Camera-type eye (tissue), 1 donor: ENCODE measurements around the gene FOXI1. TPM values are rescaled to one million over a fixed set of nuclear protein-coding genes. Genes with fewer than 3 reads are reported as not detected.

Experiments
- total RNA-seq: library from RNA; depleted of rRNA; stranded (reverse); fragments of >200 nt; gene quantifications from one replicate; pipeline ENCODE4 v1.2.3, GENCODE V29; 2014

Gene FOXI1
- total RNA-seq: not detected

DNA sequence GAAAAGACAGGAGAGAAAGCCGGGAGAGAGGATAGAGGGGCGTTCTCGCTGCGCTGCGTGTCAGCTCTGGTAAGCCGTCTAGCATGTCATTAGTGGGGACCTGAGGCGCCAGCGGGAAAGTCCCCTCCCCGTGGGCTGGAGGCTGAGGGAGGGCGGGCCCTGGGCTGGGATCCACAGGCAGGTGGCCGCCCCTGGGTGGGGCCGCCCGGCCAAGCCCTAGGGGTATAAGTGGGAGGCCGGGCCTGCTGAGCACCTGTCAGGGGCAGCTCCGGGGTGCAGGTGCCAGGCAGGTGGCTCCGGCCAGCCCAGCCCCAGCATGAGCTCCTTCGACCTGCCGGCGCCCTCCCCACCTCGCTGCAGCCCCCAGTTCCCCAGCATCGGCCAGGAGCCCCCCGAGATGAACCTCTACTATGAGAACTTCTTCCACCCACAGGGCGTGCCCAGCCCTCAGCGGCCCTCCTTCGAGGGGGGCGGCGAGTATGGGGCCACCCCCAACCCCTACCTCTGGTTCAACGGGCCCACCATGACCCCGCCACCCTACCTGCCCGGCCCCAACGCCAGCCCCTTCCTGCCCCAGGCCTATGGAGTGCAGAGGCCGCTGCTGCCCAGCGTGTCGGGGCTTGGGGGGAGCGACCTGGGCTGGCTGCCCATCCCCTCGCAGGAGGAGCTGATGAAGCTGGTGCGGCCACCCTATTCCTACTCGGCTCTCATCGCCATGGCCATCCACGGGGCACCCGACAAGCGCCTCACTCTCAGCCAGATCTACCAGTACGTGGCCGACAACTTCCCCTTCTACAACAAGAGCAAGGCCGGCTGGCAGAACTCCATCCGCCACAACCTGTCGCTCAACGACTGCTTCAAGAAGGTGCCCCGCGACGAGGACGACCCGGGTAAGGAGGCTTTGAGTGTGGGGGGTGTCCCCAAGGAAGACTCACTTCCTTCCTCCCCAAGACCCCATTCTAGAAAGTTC lies at the start of gene FOXI1:
FOXI1 (plus strand) TSS at position 256 of the 970 bp plus-strand sequence; CDS start at position 317, 61 bp downstream.

Other genes starting within 250 kb of the FOXI1 start
- gene INSYN2B, start 125.4 kb upstream of the FOXI1 start, total RNA-seq: 0.49 TPM
- not detected for gene C5orf58, start 127.1 kb downstream of the FOXI1 start, total RNA-seq
- 8.6 TPM for gene LCP2, start 191.9 kb downstream of the FOXI1 start, total RNA-seq